Muscle layer of duodenum (tissue), 2 donors: ENCODE data around the gene NSD1.
"Not testable (repeated sequence)": the region's sequence is repeated elsewhere in the genome, so short reads cannot be mapped to it uniquely, and the experiment has no call there.

Experiments
- H3K27ac ChIP-seq: one replicate; pipeline ENCODE4 v1.7.0; 2013; ENCODE audit warnings: mild to moderate bottlenecking, low read length
- H3K27me3 ChIP-seq: one replicate; pipeline ENCODE4 v1.7.0; 2013; ENCODE audit warnings: low read depth, mild to moderate bottlenecking, control low read depth, low read length
- H3K36me3 ChIP-seq, 2 donors: one replicate each; pipeline ENCODE4 v1.7.0; 2013; ENCODE audit warnings: low read length in 2 of 2, control low read depth in 1 of 2, mild to moderate bottlenecking in 1 of 2; ENCODE audit not compliant: insufficient read depth in 2 of 2, control insufficient read depth in 1 of 2
- H3K4me1 ChIP-seq, 2 donors: one replicate each; pipeline ENCODE4 v1.7.0; 2013; ENCODE audit warnings: low read length in 2 of 2, mild to moderate bottlenecking in 2 of 2, control low read depth in 1 of 2, moderate library complexity in 1 of 2; ENCODE audit not compliant: insufficient read depth in 2 of 2, control insufficient read depth in 1 of 2
- H3K4me3 ChIP-seq, 2 donors: one replicate each; pipeline ENCODE4 v1.7.0; 2013; ENCODE audit warnings: low read length in 2 of 2, low read depth in 1 of 2, mild to moderate bottlenecking in 1 of 2
- H3K9me3 ChIP-seq, 2 donors: one replicate each; pipeline ENCODE4 v1.7.0; 2013; ENCODE audit warnings: low read length in 2 of 2, control low read depth in 1 of 2, mild to moderate bottlenecking in 1 of 2; ENCODE audit not compliant: control insufficient read depth in 1 of 2
- donor health status: healthy.

NSD1 gene

GRCh38 chr5:177162379-177162778 is 28.8 kb downstream of the NSD1 start:
- Histone ChIP-seq H3K27me3 (no peaks in the 10 kb centered on the region), H3K36me3 (peaks cover 3 to 4% of the 10 kb centered on the region in 2 donors), H3K4me1 (no peaks in the 10 kb centered on the region), H3K9me3 (no peaks in the 10 kb centered on the region), H3K27ac (no peak overlapping the region), H3K4me3 (no peak overlapping the region)

GRCh38 chr5:177163500-177163899 is 29.9 kb downstream of the NSD1 start:
- Histone ChIP-seq H3K9me3 (no peaks in the 10 kb centered on the region), H3K4me3 (no peak overlapping the region), H3K36me3 (peaks cover 3 to 4% of the 10 kb centered on the region in 2 donors), H3K27ac (no peak overlapping the region), H3K4me1 (no peaks in the 10 kb centered on the region), H3K27me3 (no peaks in the 10 kb centered on the region)

GRCh38 chr5:177169271-177169670 is 35.7 kb downstream of the NSD1 start:
- Histone ChIP-seq H3K27me3 (no peaks in the 10 kb centered on the region), H3K9me3 (no peaks in the 10 kb centered on the region), H3K36me3 (peaks cover 3 to 4% of the 10 kb centered on the region in 2 donors), H3K4me1 (peaks cover 0 to 8% of the 10 kb centered on the region in 2 donors), H3K4me3 (no peak overlapping the region), H3K27ac (no peak overlapping the region)

- Histone ChIP-seq H3K9me3 (no peaks in the 10 kb centered on the region), H3K36me3 (no peaks in the 10 kb centered on the region), H3K27ac (no peak overlapping the region), H3K4me3 (no peak overlapping the region), H3K4me1 (peaks cover 0 to 8% of the 10 kb centered on the region in 2 donors), H3K27me3 (no peaks in the 10 kb centered on the region)
These were observed 38.4 kb downstream of the NSD1 start for GRCh38 chr5:177171961-177172360.

GRCh38 chr5:177175336-177175735 is 41.8 kb downstream of the NSD1 start:
- no peaks in the 10 kb centered on the region for H3K36me3 ChIP-seq
- H3K27ac ChIP-seq = no peak overlapping the region
- H3K9me3 ChIP-seq = no peaks in the 10 kb centered on the region
- H3K4me3 ChIP-seq = no peak overlapping the region
- H3K4me1 ChIP-seq = peaks cover 4 to 14% of the 10 kb centered on the region in 2 donors
- H3K27me3 ChIP-seq = no peaks in the 10 kb centered on the region

- Histone ChIP-seq H3K27me3 (no peaks in the 10 kb centered on the region), H3K4me3 (no peak overlapping the region), H3K36me3 (no peaks in the 10 kb centered on the region), H3K27ac (no peak overlapping the region), H3K9me3 (no peaks in the 10 kb centered on the region), H3K4me1 (peaks cover 4 to 14% of the 10 kb centered on the region in 2 donors)
These were observed 42.7 kb downstream of the NSD1 start for GRCh38 chr5:177176175-177176711.

GRCh38 chr5:177177847-177178437 is 44.4 kb downstream of the NSD1 start:
- H3K4me3 ChIP-seq, H3K27me3 ChIP-seq, H3K4me1 ChIP-seq, H3K9me3 ChIP-seq, H3K36me3 ChIP-seq, H3K27ac ChIP-seq: not testable (repeated sequence)

- Histone ChIP-seq H3K27ac (no peak overlapping the region), H3K36me3 (no peaks in the 10 kb centered on the region), H3K4me3 (no peak overlapping the region), H3K9me3 (no peaks in the 10 kb centered on the region), H3K27me3 (no peaks in the 10 kb centered on the region), H3K4me1 (peaks cover 4 to 6% of the 10 kb centered on the region in 2 donors)
These were observed 45.2 kb downstream of the NSD1 start for GRCh38 chr5:177178733-177179304.

GRCh38 chr5:177179431-177179830 is 45.9 kb downstream of the NSD1 start:
- Histone ChIP-seq H3K36me3 (no peaks in the 10 kb centered on the region), H3K9me3 (no peaks in the 10 kb centered on the region), H3K27me3 (no peaks in the 10 kb centered on the region), H3K27ac (no peak overlapping the region), H3K4me3 (no peak overlapping the region), H3K4me1 (peaks cover 4 to 6% of the 10 kb centered on the region in 2 donors)

GRCh38 chr5:177183142-177183541 is 49.6 kb downstream of the NSD1 start:
- peaks cover 4 to 6% of the 10 kb centered on the region in 2 donors for H3K4me1 ChIP-seq
- H3K9me3 ChIP-seq = no peaks in the 10 kb centered on the region
- H3K27me3 ChIP-seq = no peaks in the 10 kb centered on the region
- no peak overlapping the region for H3K27ac ChIP-seq
- peaks cover 0 to 6% of the 10 kb centered on the region in 2 donors for H3K36me3 ChIP-seq
- H3K4me3 ChIP-seq = no peak overlapping the region

GRCh38 chr5:177183766-177184360 is 50.3 kb downstream of the NSD1 start:
- Histone ChIP-seq H3K9me3 (no peaks in the 10 kb centered on the region), H3K27ac (no peak overlapping the region), H3K4me3 (no peak overlapping the region), H3K27me3 (no peaks in the 10 kb centered on the region), H3K36me3 (peaks cover 0 to 6% of the 10 kb centered on the region in 2 donors), H3K4me1 (peaks cover under 1 to 6% of the 10 kb centered on the region in 2 donors)
